Motor neuron (in vitro differentiated cells): ENCODE data around the gene F7. TPM values are rescaled to one million over a fixed set of nuclear protein-coding genes. Genes with fewer than 3 reads are reported as not detected.

Experiments used
- ATAC-seq, 8 experiments: fragments of 200-7000 bp; cut with Tn5 transposase; replicated peaks in 6 of 8; 2 replicates each; pipeline ENCODE4 v1.8.0; 2021; ENCODE audit warnings: mild to moderate bottlenecking in 8 of 8, moderate library complexity in 8 of 8
- H3K27ac ChIP-seq, 2 donors: fragments of 250-450 bp; sonication (Bioruptor Pico); 2 replicates each; pipeline ENCODE4 v1.9.0; 2021; ENCODE audit warnings: antibody characterized with exemption in 2 of 2, mild to moderate bottlenecking in 2 of 2, moderate library complexity in 1 of 2
- H3K4me1 ChIP-seq, 2 donors: fragments of 250-450 bp; sonication (Bioruptor Pico); replicated peaks in 1 of 2; 2 replicates each; pipeline ENCODE4 v1.6.1; 2021; ENCODE audit warnings: antibody characterized with exemption in 2 of 2, mild to moderate bottlenecking in 2 of 2, moderate library complexity in 1 of 2
- H3K4me3 ChIP-seq, 5 donors: fragments of 250-450 bp; sonication (Bioruptor Pico); 2 replicates each; pipeline ENCODE4 v1.9.0; 2021; ENCODE audit warnings: antibody characterized with exemption in 5 of 5, mild to moderate bottlenecking in 5 of 5, moderate library complexity in 4 of 5
- WGBS, 10 experiments: fragments of 450-650 bp; shearing (Covaris generic); methylation state at CpG; one replicate each; pipeline ENCODE4 v1.0.0; 2022; 5-methylcytosine and 5-hydroxymethylcytosine counted together
- in situ Hi-C, 9 experiments: fragments of 400-800 bp; cut with MboI; loops; one replicate each; pipeline ENCODE4 v1.15.0; 2021; ENCODE audit warnings: low sequenced_read_pairs in 9 of 9, low pct_unique_long_range_greater_than_20kb in 2 of 9; ENCODE audit not compliant: unreplicated experiment in 9 of 9
- total RNA-seq, 8 experiments: library from RNA; unstranded; fragments of 300-600 nt; gene quantifications; 2 replicates each; pipeline versions ENCODE4 v1.2.3 to v1.2.4, GENCODE V29; 2022

The F7 gene
- total RNA-seq, 8 experiments from 2014 or later = 0.14 to 0.76 (median 0.28) TPM

DNA sequence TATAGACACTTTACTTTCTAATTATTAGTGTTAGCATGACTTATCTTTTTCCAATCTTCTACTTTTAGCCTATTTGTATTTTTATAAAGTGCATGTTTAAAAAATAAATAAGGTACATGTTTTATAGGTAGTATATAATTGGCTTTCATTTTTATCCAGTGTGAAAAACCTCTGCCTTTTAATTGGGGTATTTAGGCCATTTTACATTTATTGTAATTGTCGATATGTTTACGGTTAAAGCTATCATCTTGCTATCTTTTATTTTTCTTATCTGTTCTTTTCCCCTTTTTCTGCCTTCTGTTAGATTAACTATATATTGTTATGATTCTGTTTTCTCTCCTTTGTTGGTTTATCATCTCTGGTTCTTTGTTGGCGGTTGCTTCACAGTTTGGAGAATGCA lies 62.0 kb downstream of the F7 start:
- Histone ChIP-seq H3K27ac (no peak overlapping the region), H3K4me3 (no peak overlapping the region), H3K4me1 (no peaks in the 10 kb centered on the region)
- in situ Hi-C loops = no loop called here
- no peak for ATAC-seq
- 90 to 100% (median 98%) methylated on average over 2 to 3 of the region's 3 CpGs for WGBS, 10 experiments

DNA sequence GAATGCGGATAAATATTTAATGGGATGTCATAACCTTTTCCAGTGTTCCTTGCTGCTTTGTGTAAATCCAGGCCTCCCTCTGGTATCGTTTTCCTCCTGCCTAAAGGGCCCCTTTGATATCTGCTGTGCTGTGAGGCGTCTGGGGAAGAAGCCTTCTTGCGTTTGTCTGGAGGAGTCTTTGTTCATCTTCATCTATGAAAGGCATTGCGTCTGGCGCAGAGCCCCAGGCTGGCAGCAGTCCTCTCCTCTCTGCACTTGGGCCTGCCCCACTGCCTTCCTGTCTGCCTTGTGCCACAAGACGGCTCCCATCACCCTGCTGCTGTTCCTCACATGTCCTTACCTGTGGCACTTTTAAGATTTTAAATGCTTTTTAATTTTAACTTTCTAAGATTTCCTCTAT lies 62.6 kb downstream of the F7 start:
- no peak for ATAC-seq
- H3K4me1 ChIP-seq = no peaks in the 10 kb centered on the region
- no peak overlapping the region for H3K4me3 ChIP-seq
- no peak overlapping the region for H3K27ac ChIP-seq
- in situ Hi-C loops = no loop called here
- WGBS, 10 experiments = 83 to 100% (median 94%) methylated on average over 2 to 7 of the region's 7 CpGs; no CpG with 5 or more reads in 1 of the 10 experiments

DNA sequence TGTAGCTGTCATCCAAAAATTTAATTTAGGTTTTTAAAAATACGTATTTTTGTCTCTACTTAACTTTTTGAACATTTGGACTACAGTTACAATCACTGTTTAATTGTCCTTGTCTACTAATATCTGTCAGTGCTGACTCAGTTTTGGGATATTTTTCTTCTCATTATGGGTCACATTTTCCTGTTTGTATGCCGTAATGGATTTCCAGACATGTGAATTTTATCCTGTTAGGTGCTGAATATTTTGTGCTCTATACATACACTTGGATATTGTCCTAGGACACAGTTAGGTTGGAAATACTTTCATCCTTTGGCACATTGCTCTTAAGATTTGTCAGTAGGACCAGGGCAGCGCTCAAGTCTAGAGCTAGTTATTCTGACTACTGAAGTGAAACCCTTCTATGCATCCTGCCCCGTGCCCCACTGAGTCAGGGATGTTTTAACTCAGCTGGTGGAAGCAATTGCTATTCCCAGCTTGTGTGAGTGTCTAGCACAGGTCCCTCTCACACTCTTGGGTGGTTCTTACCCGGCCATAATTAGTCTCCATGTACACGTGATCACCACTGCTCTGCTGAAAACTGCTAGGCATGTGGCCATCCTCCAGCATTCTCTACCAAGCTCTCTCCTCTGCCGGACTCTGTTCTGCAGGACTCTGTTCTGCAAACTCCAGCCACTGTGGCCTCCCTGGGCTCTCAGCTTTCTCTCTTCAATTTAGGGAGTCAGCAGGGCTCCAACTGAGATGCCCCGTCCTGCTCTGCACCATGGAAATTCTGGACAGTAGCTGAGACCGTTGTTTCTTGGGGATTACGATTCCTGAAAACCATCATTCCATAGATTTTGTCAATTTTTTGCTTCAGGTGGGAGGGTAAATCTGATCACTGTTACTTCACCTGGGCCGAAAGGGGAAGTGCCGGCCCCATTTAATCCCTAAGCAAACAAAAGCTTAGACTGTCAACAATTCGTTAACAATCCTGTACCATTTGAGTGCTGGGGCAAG lies 64.0 kb downstream of the F7 start:
- Histone ChIP-seq H3K27ac (no peak overlapping the region), H3K4me3 (no peak overlapping the region), H3K4me1 (no peaks in the 10 kb centered on the region)
- no peak for ATAC-seq
- in situ Hi-C loops = no loop called here
- 80 to 100% (median 92%) methylated on average over 2 to 11 of the region's 13 CpGs for WGBS, 10 experiments

Other genes with a start within 250 kb of the F7 start
- 10 to 100 TPM in 5 of 8 experiments, 1 to 10 TPM in 3; 1.2 to 33.9 (median 24.7) TPM for gene MCF2L, start 136.6 kb upstream of the F7 start, total RNA-seq
- gene F10, start 17.0 kb downstream of the F7 start, total RNA-seq = 1 to 10 TPM in 1 of 8 experiments, under 1 TPM in 6, not detected in 1; 0.14 to 1.3 (median 0.57) TPM
- 1 to 10 TPM in 1 of 8 experiments, under 1 TPM in 6, not detected in 1; 0.05 to 1.1 (median 0.29) TPM for gene PROZ, start 52.9 kb downstream of the F7 start, total RNA-seq
- 10 to 100 TPM; 24.8 to 89.9 (median 36.3) TPM for gene PCID2, start 102.9 kb downstream of the F7 start, total RNA-seq
- gene CUL4A, start 103.8 kb downstream of the F7 start, total RNA-seq = 100 to 1,000 TPM in 2 of 8 experiments, 10 to 100 TPM in 6; 17.5 to 114 (median 39.1) TPM
- 100 to 1,000 TPM in 3 of 8 experiments, 10 to 100 TPM in 5; 41.5 to 367 (median 70.1) TPM for gene LAMP1, start 191.4 kb downstream of the F7 start, total RNA-seq